GM21515 (cell line): ENCODE measurements around the gene SLC13A3.

Experiments used
- ATAC-seq: cut with Tn5 transposase; IDR thresholded peaks from one replicate; pipeline ENCODE4 v1.9.1; 2021; ENCODE audit not compliant: unreplicated experiment

Gene SLC13A3

GRCh38 chr20:46583411-46584214 is 67.6 kb downstream of the SLC13A3 start:
- ATAC-seq = no peak

GRCh38 chr20:46582648-46583047 is 68.6 kb downstream of the SLC13A3 start:
- ATAC-seq = no peak

GRCh38 chr20:46581391-46581790 is 69.9 kb downstream of the SLC13A3 start:
- no peak for ATAC-seq

GRCh38 chr20:46580613-46581205 is 70.5 kb downstream of the SLC13A3 start:
- no peak for ATAC-seq

GRCh38 chr20:46578745-46579144 is 72.5 kb downstream of the SLC13A3 start:
- no peak for ATAC-seq

- no peak for ATAC-seq
These were observed 74.4 kb downstream of the SLC13A3 start for GRCh38 chr20:46576774-46577395.

- no peak for ATAC-seq
These were observed 75.3 kb downstream of the SLC13A3 start for GRCh38 chr20:46575937-46576461.

- no peak for ATAC-seq
These were observed 75.9 kb downstream of the SLC13A3 start for GRCh38 chr20:46575394-46575793.

- no peak for ATAC-seq
These were observed 77.3 kb downstream of the SLC13A3 start for GRCh38 chr20:46573788-46574584.

- no peak for ATAC-seq
These were observed 78.0 kb downstream of the SLC13A3 start for GRCh38 chr20:46573234-46573633.

- ATAC-seq = no peak
These were observed 78.5 kb downstream of the SLC13A3 start for GRCh38 chr20:46572790-46573189.

GRCh38 chr20:46572153-46572552 is 79.1 kb downstream of the SLC13A3 start:
- no peak for ATAC-seq

GRCh38 chr20:46571418-46571817 is 79.8 kb downstream of the SLC13A3 start:
- no peak for ATAC-seq

- no peak for ATAC-seq
These were observed 80.3 kb downstream of the SLC13A3 start for GRCh38 chr20:46570956-46571355.

- no peak for ATAC-seq
These were observed 81.3 kb downstream of the SLC13A3 start for GRCh38 chr20:46569961-46570360.

- no peak for ATAC-seq
These were observed 82.6 kb downstream of the SLC13A3 start for GRCh38 chr20:46568570-46569129.

- ATAC-seq = no peak
These were observed 85.1 kb downstream of the SLC13A3 start for GRCh38 chr20:46566125-46566524.

- no peak for ATAC-seq
These were observed 86.9 kb downstream of the SLC13A3 start for GRCh38 chr20:46564241-46564957.

- no peak for ATAC-seq
These were observed 87.4 kb downstream of the SLC13A3 start for GRCh38 chr20:46563860-46564221.

- no peak for ATAC-seq
These were observed 87.9 kb downstream of the SLC13A3 start for GRCh38 chr20:46563170-46563859.
